Stimulated activated CD8-positive, alpha-beta memory T cell treated with anti-CD3 and anti-CD28 coated beads, Interleukin-12 subunit alpha, Interleukin-12 subunit beta, amount 100 ng/mL, for 24 hours (primary cell): ENCODE results near the gene MARF1.
"Not testable (repeated sequence)": the region's sequence is repeated elsewhere in the genome, so short reads cannot be mapped to it uniquely, and the experiment has no call there.

Experiments used
- DNase-seq: peaks from one replicate; pipeline ENCODE4 v3.0.0-alpha.2; 2020; ENCODE audit errors: extremely low read depth

Gene MARF1

GRCh38 chr16:15621456-15621855 lies 21.5 kb downstream of the MARF1 start:
- DNase-seq = no peak

- no peak for DNase-seq
Measured at GRCh38 chr16:15620611-15621195, 22.3 kb downstream of the MARF1 start.

GRCh38 chr16:15618392-15618791 lies 24.6 kb downstream of the MARF1 start:
- DNase-seq = no peak

- no peak for DNase-seq
Measured at GRCh38 chr16:15617901-15618300, 25.1 kb downstream of the MARF1 start.

GRCh38 chr16:15616475-15617165 lies 26.3 kb downstream of the MARF1 start:
- DNase-seq = no peak

- no peak for DNase-seq
Measured at GRCh38 chr16:15616012-15616411, 26.9 kb downstream of the MARF1 start.

- DNase-seq = no peak
Measured at GRCh38 chr16:15613676-15614075, 29.3 kb downstream of the MARF1 start.

- no peak for DNase-seq
Measured at GRCh38 chr16:15611610-15612009, 31.3 kb downstream of the MARF1 start.

- no peak for DNase-seq
Measured at GRCh38 chr16:15610369-15610871, 32.5 kb downstream of the MARF1 start.

- DNase-seq = no peak
Measured at GRCh38 chr16:15609286-15609649, 33.7 kb downstream of the MARF1 start.

GRCh38 chr16:15608398-15609285 lies 34.3 kb downstream of the MARF1 start:
- no peak for DNase-seq

GRCh38 chr16:15607700-15608396 lies 35.1 kb downstream of the MARF1 start:
- DNase-seq = no peak

- not testable (repeated sequence) for DNase-seq
Measured at GRCh38 chr16:15607221-15607699, 35.7 kb downstream of the MARF1 start.

- no peak for DNase-seq
Measured at GRCh38 chr16:15606518-15607220, 36.3 kb downstream of the MARF1 start.

GRCh38 chr16:15605839-15606517 lies 37.0 kb downstream of the MARF1 start:
- DNase-seq = no peak

GRCh38 chr16:15604460-15605440 lies 38.2 kb downstream of the MARF1 start:
- DNase-seq = no peak

GRCh38 chr16:15602285-15603044 lies 40.5 kb downstream of the MARF1 start:
- DNase-seq = no peak

- DNase-seq = no peak
Measured at GRCh38 chr16:15601212-15601879, 41.6 kb downstream of the MARF1 start.
